KMS-11 (cell line): ENCODE data around the gene PAF1.

ENCODE experiments used
- H2AFZ ChIP-seq: fragments of 200-600 bp; sonication (generic); 2 replicates; pipeline ENCODE4 v1.6.1; 2016; ENCODE audit warnings: antibody characterized with exemption, mixed run types, low read depth
- H3K27ac ChIP-seq: fragments of 200-600 bp; sonication (generic); 2 replicates; pipeline ENCODE4 v1.6.1; 2016; ENCODE audit warnings: mild to moderate bottlenecking, mixed run types
- H3K27me3 ChIP-seq: fragments of 200-600 bp; sonication (generic); 2 replicates; pipeline ENCODE4 v1.6.1; 2017; ENCODE audit warnings: mild to moderate bottlenecking, low read depth, mixed run types, moderate library complexity; ENCODE audit not compliant: insufficient read depth
- H3K36me3 ChIP-seq: fragments of 200-600 bp; sonication (generic); 2 replicates; pipeline ENCODE4 v1.6.1; 2017; ENCODE audit warnings: mild to moderate bottlenecking, mixed run types; ENCODE audit not compliant: insufficient read depth
- H3K4me1 ChIP-seq: fragments of 200-600 bp; sonication (generic); 2 replicates; pipeline ENCODE4 v1.6.1; 2016; ENCODE audit warnings: mild to moderate bottlenecking, low read depth, mixed run types; ENCODE audit not compliant: poor library complexity, severe bottlenecking
- H3K4me2 ChIP-seq: fragments of 200-600 bp; sonication (generic); 2 replicates; pipeline ENCODE4 v1.7.0; 2016; ENCODE audit warnings: mild to moderate bottlenecking, mixed run types
- H3K4me3 ChIP-seq: fragments of 200-600 bp; sonication (generic); IDR thresholded peaks from 2 replicates; pipeline ENCODE4 v1.6.1; 2017; ENCODE audit warnings: low read depth, low read length, mixed read lengths; ENCODE audit not compliant: insufficient read depth
- H3K79me2 ChIP-seq: fragments of 200-600 bp; sonication (generic); 2 replicates; pipeline ENCODE4 v1.6.1; 2016; ENCODE audit warnings: low read depth, mixed run types; ENCODE audit not compliant: insufficient read depth
- H3K9ac ChIP-seq: fragments of 200-600 bp; sonication (generic); 2 replicates; pipeline ENCODE4 v1.6.1; 2016; ENCODE audit warnings: mild to moderate bottlenecking, mixed run types
- H4K20me1 ChIP-seq: fragments of 200-600 bp; sonication (generic); 2 replicates; pipeline ENCODE4 v1.6.1; 2016; ENCODE audit warnings: mild to moderate bottlenecking, mixed run types; ENCODE audit not compliant: insufficient read depth
- TF ChIP-seq, protein P1 (sequence below): fragments of 200-600 bp; sonication (generic); conservative IDR thresholded peaks from 2 replicates; pipeline ENCODE4 v1.6.1; 2017; ENCODE audit warnings: low read depth, mild to moderate bottlenecking, antibody characterized with exemption, low read length, moderate library complexity, mixed read lengths

The PAF1 gene

DNA sequence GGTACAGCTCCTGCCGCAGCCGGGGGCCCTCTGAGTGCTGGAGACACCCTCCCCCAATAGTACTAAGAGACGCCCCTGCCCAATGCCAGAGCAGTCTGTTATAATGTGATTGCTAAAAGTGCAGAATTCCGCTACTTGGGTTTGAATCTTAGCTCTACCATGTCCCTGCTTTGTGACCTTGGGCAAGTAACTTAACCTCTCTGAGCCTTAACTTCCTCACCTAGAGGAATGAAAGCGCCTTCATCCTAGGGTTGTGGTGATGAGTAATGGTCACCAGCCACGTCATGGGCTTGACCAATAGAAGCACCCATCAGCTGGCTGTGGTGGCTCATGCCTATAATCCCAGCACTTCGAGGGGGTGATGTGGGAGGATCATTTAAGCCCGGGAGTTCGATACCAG is 28.1 kb upstream of the PAF1 start:
- H3K4me2 ChIP-seq, result no peak overlapping the region
- no peaks in the 10 kb centered on the region for H3K79me2 ChIP-seq
- no peaks in the 10 kb centered on the region for H3K36me3 ChIP-seq
- TF ChIP-seq, protein P1, sequence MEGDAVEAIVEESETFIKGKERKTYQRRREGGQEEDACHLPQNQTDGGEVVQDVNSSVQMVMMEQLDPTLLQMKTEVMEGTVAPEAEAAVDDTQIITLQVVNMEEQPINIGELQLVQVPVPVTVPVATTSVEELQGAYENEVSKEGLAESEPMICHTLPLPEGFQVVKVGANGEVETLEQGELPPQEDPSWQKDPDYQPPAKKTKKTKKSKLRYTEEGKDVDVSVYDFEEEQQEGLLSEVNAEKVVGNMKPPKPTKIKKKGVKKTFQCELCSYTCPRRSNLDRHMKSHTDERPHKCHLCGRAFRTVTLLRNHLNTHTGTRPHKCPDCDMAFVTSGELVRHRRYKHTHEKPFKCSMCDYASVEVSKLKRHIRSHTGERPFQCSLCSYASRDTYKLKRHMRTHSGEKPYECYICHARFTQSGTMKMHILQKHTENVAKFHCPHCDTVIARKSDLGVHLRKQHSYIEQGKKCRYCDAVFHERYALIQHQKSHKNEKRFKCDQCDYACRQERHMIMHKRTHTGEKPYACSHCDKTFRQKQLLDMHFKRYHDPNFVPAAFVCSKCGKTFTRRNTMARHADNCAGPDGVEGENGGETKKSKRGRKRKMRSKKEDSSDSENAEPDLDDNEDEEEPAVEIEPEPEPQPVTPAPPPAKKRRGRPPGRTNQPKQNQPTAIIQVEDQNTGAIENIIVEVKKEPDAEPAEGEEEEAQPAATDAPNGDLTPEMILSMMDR, result no peak
- no peak overlapping the region for H3K9ac ChIP-seq
- no peaks in the 10 kb centered on the region for H3K27me3 ChIP-seq
- H2AFZ ChIP-seq, result no peak overlapping the region
- no peak overlapping the region for H3K27ac ChIP-seq
- no peak overlapping the region for H3K4me3 ChIP-seq
- H4K20me1 ChIP-seq, result no peaks in the 10 kb centered on the region
- no peaks in the 10 kb centered on the region for H3K4me1 ChIP-seq

DNA sequence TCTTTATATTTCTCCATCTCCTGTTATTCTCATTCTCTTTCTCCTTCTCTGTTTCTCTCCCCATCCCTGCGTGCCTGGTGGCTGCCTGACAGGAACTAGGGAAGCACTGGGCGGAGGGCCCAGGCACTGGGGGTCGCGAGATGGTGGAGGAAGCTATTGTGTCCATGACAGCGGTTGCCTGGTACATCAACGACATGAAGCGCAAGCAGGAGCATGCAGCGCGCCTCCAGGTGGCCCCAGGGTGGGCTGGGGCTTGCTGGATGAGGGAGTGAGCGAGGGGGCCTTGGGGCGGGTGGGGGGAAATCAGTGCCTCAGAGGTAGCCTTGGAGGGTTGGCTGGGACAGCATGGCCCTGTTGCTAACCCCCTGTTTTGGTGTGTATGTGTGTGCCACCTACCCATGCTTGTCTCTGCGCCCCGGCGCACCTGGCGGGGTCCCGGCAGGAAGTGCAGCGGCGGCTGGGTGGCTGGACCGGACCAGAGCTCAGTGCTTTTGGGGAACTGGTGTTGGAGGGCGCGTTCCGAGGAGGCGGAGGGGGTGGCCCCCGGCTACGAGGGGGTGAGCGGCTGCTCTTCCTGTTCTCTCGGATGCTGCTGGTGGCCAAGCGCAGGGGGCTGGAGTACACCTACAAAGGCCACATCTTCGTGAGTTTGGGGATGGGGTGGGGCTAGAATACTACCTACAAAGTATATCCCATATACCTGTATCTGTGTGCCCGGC is 26.7 kb upstream of the PAF1 start:
- H2AFZ ChIP-seq, result no peak overlapping the region
- H4K20me1 ChIP-seq, result no peaks in the 10 kb centered on the region
- no peak overlapping the region for H3K4me3 ChIP-seq
- H3K36me3 ChIP-seq, result no peaks in the 10 kb centered on the region
- H3K27me3 ChIP-seq, result no peaks in the 10 kb centered on the region
- H3K9ac ChIP-seq, result no peak overlapping the region
- H3K79me2 ChIP-seq, result no peaks in the 10 kb centered on the region
- no peaks in the 10 kb centered on the region for H3K4me1 ChIP-seq
- H3K27ac ChIP-seq, result no peak overlapping the region
- TF ChIP-seq, protein P1, result no peak
- no peak overlapping the region for H3K4me2 ChIP-seq

DNA sequence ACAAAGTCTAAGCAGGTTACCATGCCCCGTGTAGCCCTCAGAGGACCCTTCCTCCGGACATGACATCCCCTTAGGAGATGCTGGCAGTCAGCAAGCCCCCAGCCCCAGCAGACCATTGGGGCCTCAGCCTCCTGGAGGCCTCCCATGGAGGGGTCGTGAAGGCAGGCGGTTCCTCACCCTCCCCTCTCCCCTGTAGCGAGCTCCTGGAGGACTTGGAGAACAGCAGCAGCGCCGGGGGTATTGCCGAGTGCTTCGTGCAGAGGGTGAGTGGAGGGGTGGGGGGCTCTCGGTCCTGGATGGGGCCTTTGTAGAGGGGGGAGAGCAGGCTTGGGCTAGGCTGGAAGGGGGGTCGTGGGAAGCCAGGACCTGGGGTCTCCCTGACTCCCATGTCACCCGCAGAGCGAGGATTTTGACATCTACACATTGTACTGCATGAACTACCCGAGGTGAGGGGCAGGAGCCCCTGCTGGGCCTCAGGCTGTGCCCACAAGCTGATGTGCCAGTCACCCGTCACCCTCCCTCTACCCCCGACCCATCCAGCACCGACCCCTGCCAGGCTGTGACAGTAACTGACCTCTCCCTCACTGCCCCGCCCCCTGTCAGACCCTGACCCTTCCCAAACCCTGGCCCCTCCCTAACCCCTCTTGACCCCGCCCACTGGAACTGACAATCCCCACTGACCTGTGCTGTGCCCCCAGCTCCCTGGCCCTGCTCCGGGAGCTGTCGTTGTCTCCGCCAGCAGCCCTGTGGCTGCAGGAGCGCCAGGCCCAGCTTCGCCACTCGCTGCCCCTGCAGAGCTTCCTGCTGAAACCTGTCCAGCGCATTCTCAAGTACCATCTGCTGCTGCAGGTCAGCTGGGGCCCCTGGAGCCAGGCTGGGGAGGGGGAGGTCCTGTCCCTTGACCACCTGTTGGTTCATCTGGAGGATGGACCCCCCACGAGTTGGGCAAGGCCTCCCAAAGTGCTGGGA is 25.5 kb upstream of the PAF1 start:
- H3K4me3 ChIP-seq, result no peak overlapping the region
- peaks cover 3% of the 10 kb centered on the region for H3K4me1 ChIP-seq
- no peak overlapping the region for H3K9ac ChIP-seq
- no peaks in the 10 kb centered on the region for H3K36me3 ChIP-seq
- no peak overlapping the region for H3K4me2 ChIP-seq
- no peak overlapping the region for H3K27ac ChIP-seq
- no peaks in the 10 kb centered on the region for H4K20me1 ChIP-seq
- TF ChIP-seq, protein P1, result no peak
- H2AFZ ChIP-seq, result no peak overlapping the region
- H3K79me2 ChIP-seq, result no peaks in the 10 kb centered on the region
- no peaks in the 10 kb centered on the region for H3K27me3 ChIP-seq

DNA sequence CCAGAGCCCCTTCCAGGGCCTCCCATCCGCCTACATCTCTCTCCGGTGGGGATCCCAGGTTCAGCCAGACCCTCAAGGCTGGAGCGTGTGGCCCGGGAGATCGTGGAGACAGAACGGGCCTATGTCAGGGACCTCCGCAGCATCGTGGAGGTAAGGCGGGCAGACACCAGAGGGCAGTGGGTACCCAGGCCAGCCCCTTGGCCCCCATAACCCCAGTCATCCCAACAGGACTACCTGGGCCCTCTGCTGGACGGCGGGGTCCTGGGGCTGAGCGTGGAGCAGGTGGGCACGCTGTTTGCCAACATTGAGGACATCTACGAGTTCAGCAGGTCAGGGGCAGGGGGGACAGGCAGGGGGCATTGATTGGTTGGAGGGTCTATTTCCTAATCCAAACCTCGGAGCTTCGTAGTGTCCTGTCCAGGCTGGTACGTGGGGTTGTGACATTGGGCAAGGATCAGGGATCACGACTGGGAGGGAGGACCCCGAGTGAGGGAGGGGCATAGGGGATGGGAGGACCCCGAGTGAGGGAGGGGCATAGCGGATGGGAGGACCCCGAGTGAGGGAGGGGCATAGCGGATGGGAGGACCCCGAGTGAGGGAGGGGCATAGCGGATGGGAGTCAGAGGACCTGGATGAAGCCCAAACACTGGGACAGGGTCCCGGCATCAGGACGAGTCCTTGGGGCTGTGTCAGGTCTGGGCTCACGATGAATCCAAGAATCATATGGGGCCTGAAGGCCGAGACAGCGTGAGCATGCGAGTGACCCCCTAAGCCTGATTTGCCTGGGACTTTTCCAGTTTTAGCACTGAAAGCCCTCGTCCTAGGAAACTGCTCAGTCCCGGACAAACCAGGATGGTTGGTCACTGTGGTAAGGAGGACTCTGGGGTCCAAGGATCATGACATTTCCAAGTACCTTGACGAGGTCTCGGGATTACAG is 24.5 kb upstream of the PAF1 start:
- H2AFZ ChIP-seq, result no peak overlapping the region
- no peaks in the 10 kb centered on the region for H3K79me2 ChIP-seq
- peaks cover 14% of the 10 kb centered on the region for H3K4me1 ChIP-seq
- TF ChIP-seq, protein P1, result no peak
- H4K20me1 ChIP-seq, result no peaks in the 10 kb centered on the region
- H3K27me3 ChIP-seq, result no peaks in the 10 kb centered on the region
- no peak overlapping the region for H3K4me2 ChIP-seq
- H3K36me3 ChIP-seq, result no peaks in the 10 kb centered on the region
- no peak overlapping the region for H3K27ac ChIP-seq
- H3K4me3 ChIP-seq, result no peak overlapping the region
- no peak overlapping the region for H3K9ac ChIP-seq
